ENCODE data around the gene PHTF2.

PHTF2 gene

GRCh38 chr7:78002021-78002420 is 203.4 kb downstream of the PHTF2 start:
- no peak for TF ChIP-seq CTCF (IDR thresholded peaks at IDR 0.05; ENCODE audit: insufficient read depth, low read length, missing control alignments)
- DNase-seq (ENCODE audit: low read depth, low spot score): no peak
- H3K4me3 ChIP-seq (ENCODE audit: low read depth, low read length): no peak overlapping the region
- ChIA-PET POLR2A (no interaction called here), CTCF (no interaction called here)

GRCh38 chr7:78002715-78003114 is 204.1 kb downstream of the PHTF2 start:
- no peak overlapping the region for H3K4me3 ChIP-seq (ENCODE audit: low read depth, low read length)
- POLR2A ChIA-PET: no interaction called here
- CTCF ChIA-PET: no interaction called here
- no peak for DNase-seq (ENCODE audit: low read depth, low spot score)
- TF ChIP-seq CTCF (IDR thresholded peaks at IDR 0.05; ENCODE audit: insufficient read depth, low read length, missing control alignments): no peak

GRCh38 chr7:78006063-78006755 is 207.6 kb downstream of the PHTF2 start:
- TF ChIP-seq CTCF (IDR thresholded peaks at IDR 0.05; ENCODE audit: insufficient read depth, low read length, missing control alignments): no peak
- CTCF ChIA-PET: no interaction called here
- DNase-seq (ENCODE audit: low read depth, low spot score): no peak
- POLR2A ChIA-PET: no interaction called here
- H3K4me3 ChIP-seq (ENCODE audit: low read depth, low read length): no peak overlapping the region
